ENCODE data around the gene SSTR4.
"Not testable (repeated sequence)": the region's sequence is repeated elsewhere in the genome, so short reads cannot be mapped to it uniquely, and the experiment has no call there.

Gene SSTR4, protein sequence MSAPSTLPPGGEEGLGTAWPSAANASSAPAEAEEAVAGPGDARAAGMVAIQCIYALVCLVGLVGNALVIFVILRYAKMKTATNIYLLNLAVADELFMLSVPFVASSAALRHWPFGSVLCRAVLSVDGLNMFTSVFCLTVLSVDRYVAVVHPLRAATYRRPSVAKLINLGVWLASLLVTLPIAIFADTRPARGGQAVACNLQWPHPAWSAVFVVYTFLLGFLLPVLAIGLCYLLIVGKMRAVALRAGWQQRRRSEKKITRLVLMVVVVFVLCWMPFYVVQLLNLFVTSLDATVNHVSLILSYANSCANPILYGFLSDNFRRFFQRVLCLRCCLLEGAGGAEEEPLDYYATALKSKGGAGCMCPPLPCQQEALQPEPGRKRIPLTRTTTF

DNA sequence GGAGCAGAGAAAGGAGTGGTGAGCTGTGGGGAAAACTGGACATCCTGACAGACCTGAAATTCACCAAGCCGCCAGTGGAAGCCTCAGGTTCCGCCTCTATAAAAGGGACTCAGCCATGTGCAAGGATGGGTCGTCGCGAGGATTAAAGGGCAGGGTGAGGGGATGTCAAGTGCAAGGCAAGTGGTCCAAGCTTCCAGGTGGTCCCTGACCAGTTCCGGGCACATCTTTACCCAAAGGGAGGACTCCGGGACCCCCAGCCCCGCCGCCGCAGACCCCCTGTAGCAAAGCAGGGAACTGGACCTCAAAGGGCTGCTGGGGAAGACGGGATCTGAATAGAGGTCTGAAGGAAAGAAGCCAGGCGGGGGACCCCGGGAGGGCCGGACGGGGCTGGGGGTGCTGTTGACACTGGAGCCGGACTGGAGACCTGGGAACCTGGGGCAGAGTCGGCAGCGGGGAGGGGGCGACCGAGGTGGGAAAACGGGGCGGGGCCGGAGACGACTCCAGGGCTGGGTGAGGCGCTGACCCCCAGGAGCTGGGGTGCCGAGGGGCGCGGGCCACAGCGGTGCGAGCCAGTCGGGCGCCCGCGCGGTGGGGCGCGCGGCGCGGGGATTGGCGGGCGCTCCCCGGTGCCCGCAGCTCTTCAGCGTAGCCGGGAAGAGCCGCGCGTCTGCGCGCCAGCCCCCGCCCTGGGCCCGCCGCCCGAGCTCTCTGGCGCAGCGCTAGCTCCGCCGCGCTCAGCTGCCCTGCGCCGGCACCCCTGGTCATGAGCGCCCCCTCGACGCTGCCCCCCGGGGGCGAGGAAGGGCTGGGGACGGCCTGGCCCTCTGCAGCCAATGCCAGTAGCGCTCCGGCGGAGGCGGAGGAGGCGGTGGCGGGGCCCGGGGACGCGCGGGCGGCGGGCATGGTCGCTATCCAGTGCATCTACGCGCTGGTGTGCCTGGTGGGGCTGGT lies at the start of gene SSTR4:
Gene SSTR4 (plus strand): TSS at position 592 of the 951 bp plus-strand sequence. CDS start 172 bp downstream, at position 764.
- DNase-seq, result no peak

DNA sequence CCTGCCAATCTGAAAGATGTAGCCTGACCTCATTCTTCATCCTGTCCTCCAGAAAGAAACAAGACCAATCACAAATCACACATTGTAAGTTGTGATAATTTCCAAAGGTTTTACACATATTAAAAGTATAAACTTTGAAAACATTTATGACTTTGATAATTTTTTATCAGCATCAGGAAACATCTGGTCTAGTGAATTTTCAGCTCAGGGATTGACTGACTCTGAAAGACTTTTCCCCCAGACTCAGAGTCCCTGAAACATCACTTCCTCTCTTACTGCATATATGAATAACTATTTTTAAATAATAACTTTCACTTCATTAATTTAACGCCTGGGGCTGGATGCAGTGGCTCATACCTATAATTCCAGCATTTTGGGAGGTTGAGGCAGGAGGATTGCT lies 48.5 kb upstream of the SSTR4 start:
- no peak for DNase-seq

GRCh38 chr20:22991424-22991823 lies 43.7 kb upstream of the SSTR4 start:
- DNase-seq, result not testable (repeated sequence)

- DNase-seq, result no peak
Observed at GRCh38 chr20:22993823-22994222, 41.3 kb upstream of the SSTR4 start.

DNA sequence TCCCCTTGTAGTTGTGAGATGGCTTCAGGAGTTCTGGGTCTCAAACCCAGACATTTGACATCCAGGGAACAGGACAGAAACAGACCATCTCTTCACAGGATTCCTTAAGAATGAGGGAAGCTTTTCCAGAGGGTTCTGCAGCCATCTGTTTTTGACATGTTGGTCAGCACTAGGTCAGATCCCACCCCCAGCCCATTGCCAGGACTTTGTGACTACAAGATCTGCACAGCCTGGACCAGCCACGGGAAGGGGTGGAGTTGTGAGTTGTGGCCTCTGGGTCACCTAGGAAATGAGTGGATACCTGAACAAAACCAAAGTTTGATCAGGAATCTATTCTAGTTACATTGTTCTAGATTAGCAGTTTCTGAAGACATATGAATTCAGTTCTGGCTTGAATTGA lies 39.2 kb upstream of the SSTR4 start:
- no peak for DNase-seq

DNA sequence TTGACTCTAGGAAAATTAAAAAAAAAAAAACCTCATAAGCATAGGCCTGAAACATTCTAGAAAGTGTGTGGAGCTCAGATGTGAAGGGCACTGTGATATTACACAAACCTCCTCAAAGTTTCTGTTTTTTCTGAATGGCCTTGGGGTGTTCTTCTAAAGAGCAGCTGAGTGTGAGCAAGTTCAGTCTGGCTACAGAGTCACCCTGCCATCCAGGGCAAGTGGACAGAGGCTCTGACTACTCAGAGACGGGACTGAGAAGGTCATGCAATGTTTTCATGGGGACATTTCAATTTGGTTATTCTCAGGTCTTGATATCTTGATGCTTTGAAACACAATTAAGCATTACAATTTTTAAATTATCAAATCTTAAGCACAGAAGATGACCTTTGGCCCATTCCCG lies 36.6 kb upstream of the SSTR4 start:
- DNase-seq, result no peak

- no peak for DNase-seq
Observed at GRCh38 chr20:22999756-23000155, 35.4 kb upstream of the SSTR4 start.

GRCh38 chr20:23000232-23000947 lies 34.7 kb upstream of the SSTR4 start:
- DNase-seq, result no peak

- no peak for DNase-seq
Observed at GRCh38 chr20:23002276-23002675, 32.8 kb upstream of the SSTR4 start.

DNA sequence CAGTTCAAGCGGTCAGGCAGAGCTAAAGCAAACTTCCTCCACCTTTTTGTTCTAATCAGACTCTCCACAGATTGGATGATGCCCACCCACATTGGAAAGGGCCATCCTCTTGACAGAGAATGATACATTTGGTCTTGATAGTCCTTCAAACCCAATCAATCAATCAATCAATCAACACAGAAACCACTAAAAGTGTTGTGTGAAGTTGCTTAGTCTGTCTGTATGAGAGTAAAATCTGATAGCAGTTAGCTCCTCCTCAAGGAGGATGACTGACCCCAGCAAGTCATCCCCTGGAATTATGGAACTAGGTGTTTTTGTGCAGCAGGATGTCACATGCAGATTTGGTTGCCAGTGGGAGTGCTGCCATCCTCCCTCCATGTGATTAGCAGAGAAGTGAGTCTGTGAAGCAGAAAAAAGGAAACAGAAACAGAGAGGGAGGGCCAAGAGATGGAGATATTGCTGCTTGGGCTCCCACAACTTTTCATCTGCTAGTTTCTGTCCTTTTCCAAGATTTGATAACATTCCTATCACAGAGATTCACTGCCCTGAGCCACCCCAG lies 32.0 kb upstream of the SSTR4 start:
- no peak for DNase-seq

GRCh38 chr20:23003881-23004460 lies 31.1 kb upstream of the SSTR4 start:
- no peak for DNase-seq

DNA sequence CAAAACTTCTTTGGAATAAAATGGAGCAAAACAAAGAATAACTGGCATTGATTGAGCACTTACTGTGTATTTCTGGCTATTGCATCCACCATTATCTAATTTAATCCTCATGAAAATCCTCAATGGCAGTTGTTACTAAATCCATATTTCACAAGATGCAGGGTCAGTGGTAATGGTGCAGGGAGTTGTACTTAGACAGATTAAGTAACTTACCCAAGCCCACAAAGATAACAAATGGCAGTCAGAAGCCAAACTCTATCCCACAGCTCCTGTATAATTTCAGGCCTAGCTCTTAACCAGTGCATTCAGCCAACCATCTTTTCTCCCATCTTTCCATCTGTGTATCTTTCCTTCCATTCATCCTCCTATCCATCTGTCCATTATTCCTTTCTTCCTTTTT lies 29.3 kb upstream of the SSTR4 start:
- no peak for DNase-seq

- DNase-seq, result no peak
Observed at GRCh38 chr20:23007462-23007861, 27.6 kb upstream of the SSTR4 start.

DNA sequence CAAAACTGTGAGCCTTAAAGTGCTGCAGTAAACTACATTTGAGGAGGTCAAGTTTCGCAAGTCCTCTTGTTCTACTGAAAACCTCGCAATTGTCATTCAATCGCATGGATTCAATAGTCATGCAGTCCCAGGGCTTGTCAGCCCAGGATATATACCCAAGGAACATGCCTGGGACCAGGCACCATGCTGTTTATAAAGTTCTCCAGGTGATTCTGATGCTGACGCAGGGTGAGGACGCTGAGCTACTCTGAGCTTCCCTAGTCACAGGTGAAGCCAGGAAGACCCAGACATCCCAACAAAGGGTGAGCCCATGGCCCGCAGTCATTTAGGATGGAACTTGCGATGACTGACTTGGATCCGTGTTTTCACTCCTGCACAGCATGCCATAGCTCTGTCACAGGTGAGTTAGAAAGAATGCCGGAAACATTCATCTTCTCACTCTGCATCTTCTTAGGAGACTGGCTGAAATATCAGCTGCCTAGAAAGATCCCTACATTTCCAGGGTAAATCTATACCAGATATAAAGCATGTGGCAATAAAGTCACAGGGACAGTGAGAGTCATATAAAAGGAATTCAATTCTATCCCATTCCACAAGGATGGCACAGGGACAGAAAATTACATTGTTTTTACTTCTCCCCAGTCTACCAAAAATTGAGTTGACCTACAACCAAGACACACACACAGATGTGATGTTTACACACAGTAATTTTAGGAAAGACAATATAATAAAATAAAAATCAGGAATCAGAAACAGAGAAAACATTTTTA lies 27.0 kb upstream of the SSTR4 start:
- no peak for DNase-seq

DNA sequence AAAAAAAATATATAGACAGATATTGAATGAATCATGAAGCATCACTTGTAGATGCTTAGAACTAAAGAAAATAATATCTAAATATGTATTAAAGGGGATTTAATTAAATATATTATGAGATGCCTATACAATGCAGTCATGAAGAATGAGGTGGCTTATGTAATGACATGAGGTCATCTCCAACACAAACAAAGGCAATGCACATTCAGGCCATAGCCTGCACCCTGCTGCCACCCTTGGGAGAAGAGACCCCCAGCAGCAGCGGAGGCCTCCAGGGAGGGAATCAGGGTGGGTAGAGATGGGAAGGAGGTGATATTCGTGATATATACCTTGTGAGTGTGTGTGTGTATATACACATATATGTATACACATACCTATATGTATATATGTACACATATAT lies 26.4 kb upstream of the SSTR4 start:
- no peak for DNase-seq

DNA sequence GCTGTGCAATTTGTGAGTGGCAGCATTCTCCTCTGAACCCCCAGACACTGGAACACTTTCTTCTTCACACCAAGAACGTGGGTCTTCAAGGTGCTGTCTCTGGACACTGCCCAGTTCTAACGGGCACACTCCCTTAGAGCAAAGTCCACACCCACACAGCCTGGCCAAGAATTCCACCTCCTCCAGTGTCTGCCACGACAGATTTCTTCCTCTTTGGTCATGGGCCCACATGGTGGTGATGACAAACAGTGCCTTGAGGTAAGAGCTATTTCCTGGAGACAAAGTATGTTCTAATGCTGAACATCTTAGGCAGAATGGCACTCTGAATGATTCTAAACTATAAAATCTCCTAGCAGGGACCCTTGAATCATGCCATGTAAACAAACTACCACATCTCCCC lies 25.5 kb upstream of the SSTR4 start:
- DNase-seq, result no peak

- no peak for DNase-seq
Observed at GRCh38 chr20:23010096-23010495, 25.0 kb upstream of the SSTR4 start.

GRCh38 chr20:23011008-23011721 lies 23.9 kb upstream of the SSTR4 start:
- no peak for DNase-seq

- DNase-seq, result no peak
Observed at GRCh38 chr20:23013429-23013828, 21.7 kb upstream of the SSTR4 start.

DNA sequence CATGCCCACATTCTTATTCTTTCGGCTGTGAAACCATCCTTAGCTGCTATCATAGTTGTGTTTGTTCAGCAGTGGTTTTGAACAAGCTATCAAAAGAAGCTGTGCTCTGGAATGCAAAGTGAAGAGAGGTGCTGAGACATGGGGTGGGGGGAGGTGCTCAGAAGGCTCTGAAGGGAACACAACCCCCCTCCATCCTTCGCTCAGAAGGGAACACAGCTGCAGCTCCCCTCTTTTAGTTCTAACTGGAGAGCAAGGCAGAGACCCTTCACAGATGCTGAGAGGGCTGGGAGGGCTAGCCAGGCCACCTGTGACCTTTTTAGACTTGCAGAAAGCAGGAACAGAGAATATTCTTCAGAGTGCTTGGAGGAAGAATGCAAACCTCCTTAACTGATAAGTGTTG lies 17.6 kb upstream of the SSTR4 start:
- DNase-seq, result no peak

GRCh38 chr20:23018432-23018831 lies 16.7 kb upstream of the SSTR4 start:
- DNase-seq, result no peak

Data from stimulated activated CD4-positive, alpha-beta T cell treated with anti-CD3 and anti-CD28 coated beads, Interleukin-4, amount 100 ng/mL, for 4 hours (primary cell).